Smooth muscle cell (in vitro differentiated cells): ENCODE data around the gene SPOCK1. TPM values are rescaled to one million over a fixed set of nuclear protein-coding genes. Genes with fewer than 3 reads are reported as not detected.

Experiments
- DNase-seq: peaks from one replicate; lab custom pipeline; 2025; ENCODE audit not compliant: unreplicated experiment; lab: John Stamatoyannopoulos, UW
- H2AFZ ChIP-seq: fragments of 200-600 bp; sonication (generic); 2 replicates; pipeline ENCODE4 v1.6.0; 2016; ENCODE audit warnings: antibody characterized with exemption, low read depth, mild to moderate bottlenecking
- H3F3A ChIP-seq: fragments of 200-600 bp; sonication (generic); 2 replicates; pipeline ENCODE4 v1.6.0; 2017; ENCODE audit warnings: antibody characterized with exemption, low read depth
- H3K27ac ChIP-seq: fragments of 200-600 bp; sonication (generic); 2 replicates; pipeline ENCODE4 v1.5.1; 2016; ENCODE audit warnings: low read depth, mild to moderate bottlenecking
- H3K27me3 ChIP-seq: fragments of 200-600 bp; sonication (generic); 2 replicates; pipeline ENCODE4 v1.6.1; 2016; ENCODE audit warnings: low read depth, mild to moderate bottlenecking
- H3K36me3 ChIP-seq: fragments of 200-600 bp; sonication (generic); 2 replicates; pipeline ENCODE4 v1.5.1; 2016; ENCODE audit warnings: low read depth
- H3K4me1 ChIP-seq: fragments of 200-600 bp; sonication (generic); 2 replicates; pipeline ENCODE4 v1.5.1; 2016; ENCODE audit warnings: low read depth
- H3K4me2 ChIP-seq: fragments of 200-600 bp; sonication (generic); 2 replicates; pipeline ENCODE4 v1.6.0; 2016; ENCODE audit warnings: mild to moderate bottlenecking
- H3K4me3 ChIP-seq: fragments of 200-600 bp; sonication (generic); 2 replicates; pipeline ENCODE4 v1.5.1; 2016; ENCODE audit warnings: mild to moderate bottlenecking
- H3K79me2 ChIP-seq: fragments of 200-600 bp; sonication (generic); 2 replicates; pipeline ENCODE4 v1.6.0; 2016; ENCODE audit warnings: low read depth, mild to moderate bottlenecking
- H3K9ac ChIP-seq: fragments of 200-600 bp; sonication (generic); 2 replicates; pipeline ENCODE4 v1.6.0; 2016; ENCODE audit warnings: low read depth
- H3K9me3 ChIP-seq: fragments of 200-600 bp; sonication (generic); replicated peaks from 2 replicates; pipeline ENCODE4 v1.5.1; 2016; ENCODE audit warnings: low read depth
- H4K20me1 ChIP-seq: fragments of 200-600 bp; sonication (generic); 2 replicates; pipeline ENCODE4 v1.6.0; 2016; ENCODE audit warnings: low read depth
- WGBS: methylation state at CpG from one replicate; pipeline ENCODE4 v1.1.7; 2016; ENCODE audit warnings: low lambda C conversion rate; 5-methylcytosine and 5-hydroxymethylcytosine counted together
- polyA plus RNA-seq: library from polyadenylated mRNA; unstranded; fragments of >200 nt; fragmentation: Nextera tagmentation; extraction: Ambion mirVana; gene quantifications from 2 replicates; pipeline ENCODE4 v1.2.1, GENCODE V29; 2016
- total RNA-seq: library from RNA; depleted of rRNA; stranded (reverse); fragments of >200 nt; gene quantifications from 2 replicates; pipeline ENCODE4 v1.2.3, GENCODE V29; 2014
- TF ChIP-seq, protein P1 (sequence below): fragments of 200-600 bp; sonication (generic); IDR thresholded peaks from 2 replicates; pipeline ENCODE4 v1.5.1; 2017; ENCODE audit warnings: borderline replicate concordance, mild to moderate bottlenecking, antibody characterized with exemption; ENCODE audit not compliant: insufficient read depth, poor library complexity, severe bottlenecking

Gene SPOCK1
- total and polyA plus RNA-seq, 2 experiments from 2014 or later, result 56.2 to 80.0 TPM

DNA sequence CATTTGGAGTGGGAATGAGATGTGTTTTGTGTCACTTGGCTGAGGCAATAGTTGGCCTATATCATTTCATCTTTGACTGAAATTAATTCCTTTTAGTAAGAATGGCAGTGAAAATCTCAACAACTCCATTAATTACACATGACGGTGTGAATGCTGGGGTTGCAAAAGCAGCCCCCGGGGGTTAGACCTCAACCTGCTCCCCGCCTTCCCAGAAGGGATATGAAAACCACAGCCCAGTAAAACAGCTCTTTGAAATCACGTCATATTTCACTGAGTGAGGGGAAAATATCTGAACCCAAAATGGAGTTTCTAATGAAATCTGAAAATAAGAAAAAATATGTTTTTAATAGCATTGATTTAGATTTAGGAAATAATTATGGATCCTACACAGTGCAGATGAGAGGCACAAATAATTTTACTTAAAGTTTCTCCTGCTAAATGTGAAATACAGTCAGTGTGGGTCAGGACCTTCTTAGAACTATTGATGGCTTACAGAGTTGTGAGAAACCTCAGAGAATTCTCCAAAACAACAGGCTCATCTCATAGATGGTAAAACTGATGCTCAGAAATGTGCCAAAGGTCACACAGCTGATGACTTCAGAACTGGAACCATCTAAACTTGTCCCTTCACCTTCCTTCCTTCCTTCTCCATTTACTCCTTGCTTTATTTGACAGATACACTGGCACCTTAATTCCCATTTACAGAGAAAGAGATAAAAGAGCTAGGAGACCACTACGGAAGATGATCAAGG, 96.5 kb downstream of the SPOCK1 start:
- no peaks in the 10 kb centered on the region for H4K20me1 ChIP-seq
- TF ChIP-seq, protein P1, sequence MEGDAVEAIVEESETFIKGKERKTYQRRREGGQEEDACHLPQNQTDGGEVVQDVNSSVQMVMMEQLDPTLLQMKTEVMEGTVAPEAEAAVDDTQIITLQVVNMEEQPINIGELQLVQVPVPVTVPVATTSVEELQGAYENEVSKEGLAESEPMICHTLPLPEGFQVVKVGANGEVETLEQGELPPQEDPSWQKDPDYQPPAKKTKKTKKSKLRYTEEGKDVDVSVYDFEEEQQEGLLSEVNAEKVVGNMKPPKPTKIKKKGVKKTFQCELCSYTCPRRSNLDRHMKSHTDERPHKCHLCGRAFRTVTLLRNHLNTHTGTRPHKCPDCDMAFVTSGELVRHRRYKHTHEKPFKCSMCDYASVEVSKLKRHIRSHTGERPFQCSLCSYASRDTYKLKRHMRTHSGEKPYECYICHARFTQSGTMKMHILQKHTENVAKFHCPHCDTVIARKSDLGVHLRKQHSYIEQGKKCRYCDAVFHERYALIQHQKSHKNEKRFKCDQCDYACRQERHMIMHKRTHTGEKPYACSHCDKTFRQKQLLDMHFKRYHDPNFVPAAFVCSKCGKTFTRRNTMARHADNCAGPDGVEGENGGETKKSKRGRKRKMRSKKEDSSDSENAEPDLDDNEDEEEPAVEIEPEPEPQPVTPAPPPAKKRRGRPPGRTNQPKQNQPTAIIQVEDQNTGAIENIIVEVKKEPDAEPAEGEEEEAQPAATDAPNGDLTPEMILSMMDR, result no peak
- no peaks in the 10 kb centered on the region for H3K27me3 ChIP-seq
- H2AFZ ChIP-seq, result no peak overlapping the region
- no peaks in the 10 kb centered on the region for H3K9me3 ChIP-seq
- H3F3A ChIP-seq, result no peaks in the 10 kb centered on the region
- no peak overlapping the region for H3K27ac ChIP-seq
- no peaks in the 10 kb centered on the region for H3K79me2 ChIP-seq
- no peak overlapping the region for H3K9ac ChIP-seq
- DNase-seq, result no peak
- H3K4me1 ChIP-seq, result no peaks in the 10 kb centered on the region
- WGBS, result 89% methylated on average over 5 of the region's 5 CpGs
- no peak overlapping the region for H3K4me2 ChIP-seq
- no peaks in the 10 kb centered on the region for H3K36me3 ChIP-seq
- H3K4me3 ChIP-seq, result no peak overlapping the region

- Histone ChIP-seq H3K9me3 (no peaks in the 10 kb centered on the region), H3K36me3 (no peaks in the 10 kb centered on the region), H3K4me1 (no peaks in the 10 kb centered on the region), H2AFZ (no peak overlapping the region), H3K4me3 (no peak overlapping the region), H4K20me1 (no peaks in the 10 kb centered on the region), H3F3A (no peaks in the 10 kb centered on the region), H3K27me3 (peaks cover under 1% of the 10 kb centered on the region), H3K79me2 (no peaks in the 10 kb centered on the region), H3K4me2 (no peak overlapping the region), H3K27ac (no peak overlapping the region), H3K9ac (no peak overlapping the region)
- whole genome bisulfite sequencing, result 74% methylated on average over 2 of the region's 2 CpGs
- TF ChIP-seq, protein P1, result no peak
- DNase-seq, result no peak
Observed at GRCh38 chr5:137401946-137402345, 97.2 kb downstream of the SPOCK1 start.

DNA sequence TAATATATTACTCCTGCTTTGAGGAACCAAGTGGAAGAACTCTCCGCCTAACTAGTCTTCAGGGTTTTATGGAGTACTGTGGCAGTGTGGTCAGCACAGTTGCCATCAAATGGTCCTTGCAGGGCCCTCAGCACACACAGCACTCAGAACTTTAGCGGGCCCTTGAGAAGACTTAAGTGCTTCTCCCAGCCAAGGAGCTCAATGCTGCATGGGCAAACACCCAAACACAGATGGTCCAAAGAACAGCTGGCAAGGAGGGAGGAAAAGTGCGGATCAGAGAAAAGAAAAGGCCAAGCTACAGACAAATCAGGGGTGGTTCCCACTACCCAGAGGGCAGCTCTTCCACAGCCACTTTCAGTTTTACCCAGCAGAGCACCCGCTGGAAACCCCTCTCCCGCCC, 98.6 kb downstream of the SPOCK1 start:
- Histone ChIP-seq H4K20me1 (no peaks in the 10 kb centered on the region), H3K36me3 (no peaks in the 10 kb centered on the region), H3K79me2 (no peaks in the 10 kb centered on the region)

More for the DNA sequence above, 98.6 kb downstream of the SPOCK1 start:
- Histone ChIP-seq H3F3A (no peaks in the 10 kb centered on the region), H3K9ac (no peak overlapping the region), H3K9me3 (no peaks in the 10 kb centered on the region), H3K4me3 (no peak overlapping the region), H3K27me3 (peaks cover 5% of the 10 kb centered on the region), H3K4me2 (no peak overlapping the region), H3K27ac (no peak overlapping the region), H3K4me1 (no peaks in the 10 kb centered on the region), H2AFZ (no peak overlapping the region)
- TF ChIP-seq, protein P1, result no peak
- no peak for DNase-seq
- 89% methylated on average over 5 of the region's 5 CpGs for WGBS
